MV-4-11 (cell line): ENCODE results near the gene NMNAT2.

ENCODE experiments used
- DNase-seq: peaks from one replicate; lab custom pipeline; 2025; lab: John Stamatoyannopoulos, UW

The NMNAT2 gene

GRCh38 chr1:183237046-183237445, 181.1 kb downstream of the NMNAT2 start:
- DNase-seq: no peak

DNA sequence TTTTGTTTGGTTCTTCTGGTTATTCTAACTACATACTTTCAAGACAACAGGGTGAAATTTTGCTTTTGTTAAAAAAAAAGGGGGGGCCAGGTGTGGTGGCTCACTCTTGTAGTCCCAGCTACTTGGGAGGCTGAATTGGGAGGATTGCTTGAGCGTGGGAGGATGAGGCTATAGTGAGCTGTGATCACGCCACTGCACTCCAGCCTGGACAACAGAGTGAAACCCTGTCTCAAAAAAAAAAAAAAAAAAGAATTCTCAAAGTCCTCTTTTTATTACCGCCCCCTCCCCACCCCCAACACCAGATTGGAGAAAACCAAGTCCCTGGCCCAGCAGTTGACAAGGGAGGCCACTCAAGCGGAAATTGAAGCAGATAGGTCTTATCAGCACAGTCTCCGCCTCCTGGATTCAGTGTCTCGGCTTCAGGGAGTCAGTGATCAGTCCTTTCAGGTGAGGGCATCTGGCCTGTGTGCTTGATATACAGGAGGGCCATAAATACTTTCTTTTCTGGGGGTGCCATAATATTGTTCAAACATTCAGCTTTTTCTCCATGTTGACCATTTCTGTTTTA, 181.9 kb downstream of the NMNAT2 start:
- no peak for DNase-seq

DNA sequence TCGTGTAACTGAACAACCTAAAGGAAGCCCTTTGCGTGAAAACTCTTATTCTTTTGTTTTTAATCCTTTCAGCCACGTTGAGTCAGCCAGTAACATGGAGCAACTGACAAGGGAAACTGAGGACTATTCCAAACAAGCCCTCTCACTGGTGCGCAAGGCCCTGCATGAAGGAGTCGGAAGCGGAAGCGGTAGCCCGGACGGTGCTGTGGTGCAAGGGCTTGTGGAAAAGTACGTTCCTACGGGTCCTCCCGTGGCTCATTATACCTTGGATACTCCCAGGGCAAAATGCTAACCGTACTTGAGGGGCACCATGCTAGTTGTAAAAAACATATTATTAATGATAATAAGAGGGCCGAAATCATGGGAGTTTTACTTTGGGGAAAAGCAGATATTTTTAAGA, 182.7 kb downstream of the NMNAT2 start:
- DNase-seq: no peak

GRCh38 chr1:183234660-183235476, 183.3 kb downstream of the NMNAT2 start:
- DNase-seq: peak; percentile 47

- no peak for DNase-seq
These were observed 185.1 kb downstream of the NMNAT2 start for GRCh38 chr1:183233113-183233512.

DNA sequence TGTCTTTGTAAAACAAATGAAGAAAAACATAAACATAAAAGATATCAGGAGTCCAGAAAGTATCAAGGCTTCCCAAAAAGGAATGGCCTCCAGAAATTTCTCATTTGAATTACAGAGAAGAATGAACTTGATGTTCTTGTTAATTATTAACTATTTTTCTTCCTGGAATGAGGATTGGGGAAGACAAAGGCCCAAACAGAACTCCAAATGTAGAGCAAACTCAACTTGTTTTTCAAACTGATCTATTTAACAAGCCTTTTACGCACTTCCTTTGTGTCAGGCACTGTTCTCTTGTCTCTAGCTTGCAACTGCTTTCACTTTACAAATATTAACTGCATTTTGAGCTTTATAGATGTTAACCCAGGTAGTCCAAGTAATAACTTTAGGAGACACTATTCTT, 186.6 kb downstream of the NMNAT2 start:
- DNase-seq: no peak

DNA sequence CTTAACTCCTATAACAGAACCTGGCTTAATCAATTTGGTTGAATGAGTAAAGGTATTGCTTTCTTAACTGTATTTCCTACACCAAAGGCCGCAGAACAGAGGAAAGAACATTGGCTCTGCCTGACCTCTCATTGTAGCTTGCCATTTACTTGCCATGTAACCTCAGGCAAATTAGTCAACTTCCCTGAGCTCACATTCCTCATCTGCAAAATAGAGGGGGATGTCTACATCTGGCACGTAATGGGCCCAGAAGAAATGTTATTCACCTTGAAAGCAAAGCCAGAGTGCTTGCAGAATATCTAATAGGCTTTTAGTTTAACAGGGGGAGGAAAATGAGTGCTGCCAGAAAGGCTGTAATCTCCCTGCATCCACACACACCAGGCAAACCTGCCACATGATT, 187.8 kb downstream of the NMNAT2 start:
- no peak for DNase-seq

DNA sequence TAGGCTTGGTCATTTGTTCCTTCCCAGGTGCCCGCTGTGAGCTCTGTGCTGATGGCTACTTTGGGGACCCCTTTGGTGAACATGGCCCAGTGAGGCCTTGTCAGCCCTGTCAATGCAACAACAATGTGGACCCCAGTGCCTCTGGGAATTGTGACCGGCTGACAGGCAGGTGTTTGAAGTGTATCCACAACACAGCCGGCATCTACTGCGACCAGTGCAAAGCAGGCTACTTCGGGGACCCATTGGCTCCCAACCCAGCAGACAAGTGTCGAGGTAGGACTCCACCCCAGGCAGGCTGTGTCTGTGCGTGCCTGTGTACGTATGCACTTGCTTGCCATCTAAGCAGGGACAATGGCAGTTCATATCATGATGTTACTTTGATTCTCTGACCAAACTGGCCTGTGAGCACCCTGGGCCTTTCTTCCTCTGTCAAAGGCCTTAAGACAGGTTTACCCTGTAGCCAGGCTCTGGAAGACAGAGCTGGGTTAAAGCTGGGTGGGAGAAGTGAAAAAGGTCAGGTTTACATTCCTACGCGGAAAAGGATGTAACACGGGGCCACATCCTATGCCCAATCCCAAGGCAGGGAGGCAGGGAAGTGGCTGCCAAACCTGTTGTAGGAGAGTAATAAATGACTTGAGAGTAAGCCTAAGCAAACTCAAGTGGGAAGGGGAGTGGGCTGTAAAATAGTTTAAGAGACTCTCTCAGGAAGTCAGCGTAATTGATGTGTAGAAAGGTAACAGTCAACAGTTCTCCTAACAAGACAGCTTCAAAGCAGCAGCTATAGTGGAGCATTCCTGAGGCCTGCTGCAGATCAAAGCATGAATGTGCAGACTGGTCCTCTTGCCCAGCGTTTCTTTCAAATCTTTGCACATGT, 189.6 kb downstream of the NMNAT2 start:
- no peak for DNase-seq

DNA sequence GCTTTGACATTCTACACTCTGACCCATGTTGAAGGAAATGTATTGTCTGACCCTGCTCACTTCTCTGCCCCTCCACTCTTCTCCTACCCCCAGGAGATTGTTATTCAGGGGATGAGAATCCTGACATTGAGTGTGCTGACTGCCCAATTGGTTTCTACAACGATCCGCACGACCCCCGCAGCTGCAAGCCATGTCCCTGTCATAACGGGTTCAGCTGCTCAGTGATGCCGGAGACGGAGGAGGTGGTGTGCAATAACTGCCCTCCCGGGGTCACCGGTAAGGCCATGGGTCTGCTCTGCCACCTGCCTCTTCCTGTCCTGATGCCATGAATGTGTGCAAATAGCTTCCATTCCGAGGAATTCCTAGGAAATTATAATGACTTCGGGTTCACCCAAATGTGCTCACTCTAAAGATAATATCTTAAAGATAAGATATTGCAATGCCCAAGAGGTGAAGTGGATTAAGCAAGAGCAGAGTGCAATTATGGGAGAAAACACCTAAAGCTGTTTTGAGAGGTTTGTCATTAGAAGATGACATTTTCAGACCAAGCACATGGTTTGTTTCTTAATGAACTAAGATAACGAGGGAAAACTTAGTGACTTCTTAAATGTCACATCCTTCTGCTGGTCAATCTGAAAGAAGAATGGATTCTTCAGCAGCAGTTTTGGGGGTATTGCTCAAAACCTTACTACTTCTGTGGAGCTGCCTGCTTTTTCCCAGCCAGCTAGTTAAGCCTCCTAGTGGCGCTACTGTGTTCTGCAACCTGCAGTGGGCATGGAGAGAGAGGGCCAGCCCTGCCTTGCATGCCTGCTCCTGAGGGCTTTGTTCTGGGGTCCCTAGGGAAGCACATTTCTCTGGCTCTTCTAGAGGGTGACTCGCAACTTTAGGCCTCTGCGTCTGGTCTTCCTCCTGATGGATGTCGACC, 190.5 kb downstream of the NMNAT2 start:
- DNase-seq: peak; percentile 41

DNA sequence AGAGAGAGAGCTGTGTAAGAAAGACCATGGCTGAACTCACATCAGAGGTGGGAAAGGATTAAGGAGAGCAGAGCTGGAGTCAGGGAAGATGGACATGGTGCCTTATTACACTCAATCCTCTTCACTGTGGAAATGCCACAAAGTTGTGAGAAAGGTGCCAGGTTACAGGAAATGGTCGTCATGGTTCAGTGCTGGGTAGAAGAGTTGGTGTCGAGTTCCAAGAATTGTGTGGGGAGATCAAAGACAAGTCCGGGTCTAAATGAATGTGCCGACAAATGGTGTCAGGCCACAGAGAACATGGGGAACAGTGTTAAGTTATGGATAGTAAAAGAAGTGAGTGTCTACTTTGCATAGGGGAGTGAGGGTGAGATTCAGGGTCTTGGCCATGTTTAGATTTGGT, 191.2 kb downstream of the NMNAT2 start:
- DNase-seq: no peak

- no peak for DNase-seq
These were observed 191.8 kb downstream of the NMNAT2 start for GRCh38 chr1:183226361-183226760.

GRCh38 chr1:183223467-183223866, 194.7 kb downstream of the NMNAT2 start:
- DNase-seq: no peak

DNA sequence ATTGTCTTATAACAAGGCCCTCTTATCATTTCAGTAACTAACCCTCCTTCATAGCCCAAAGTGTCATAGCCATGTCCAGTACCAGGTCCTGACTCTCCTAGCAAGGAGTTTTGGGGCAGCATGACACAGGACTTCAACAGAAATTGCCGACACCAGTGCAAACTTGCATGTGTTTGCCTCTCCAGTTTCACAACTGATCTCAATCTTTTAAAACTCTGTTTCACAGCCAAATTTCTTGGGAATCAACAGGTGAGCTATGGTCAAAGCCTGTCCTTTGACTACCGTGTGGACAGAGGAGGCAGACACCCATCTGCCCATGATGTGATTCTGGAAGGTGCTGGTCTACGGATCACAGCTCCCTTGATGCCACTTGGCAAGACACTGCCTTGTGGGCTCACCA, 195.3 kb downstream of the NMNAT2 start:
- no peak for DNase-seq

- DNase-seq: no peak
These were observed 198.6 kb downstream of the NMNAT2 start for GRCh38 chr1:183219616-183220009.

GRCh38 chr1:183218971-183219615, 199.1 kb downstream of the NMNAT2 start:
- peak; percentile 9 for DNase-seq

GRCh38 chr1:183218027-183218618, 200.1 kb downstream of the NMNAT2 start:
- no peak for DNase-seq

DNA sequence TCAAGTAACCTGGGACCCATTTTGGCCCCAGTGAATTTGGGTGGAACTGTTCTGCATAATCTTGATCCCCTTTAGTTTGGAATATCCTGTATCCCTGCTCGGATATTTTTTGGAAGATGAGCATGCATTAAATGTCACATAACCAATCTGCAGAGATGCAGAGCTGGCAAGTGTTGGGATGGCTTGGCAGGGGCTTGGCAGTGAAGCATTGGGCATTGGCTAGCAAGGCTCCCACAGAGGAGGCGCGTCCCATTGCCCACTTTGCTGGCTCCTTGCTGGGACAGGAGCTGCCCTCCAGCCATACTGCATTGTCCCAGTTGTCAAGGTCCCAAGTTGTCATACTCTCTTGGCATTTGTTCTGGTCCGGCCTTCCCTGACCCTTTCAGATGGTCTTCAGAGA, 202.2 kb downstream of the NMNAT2 start:
- DNase-seq: no peak

DNA sequence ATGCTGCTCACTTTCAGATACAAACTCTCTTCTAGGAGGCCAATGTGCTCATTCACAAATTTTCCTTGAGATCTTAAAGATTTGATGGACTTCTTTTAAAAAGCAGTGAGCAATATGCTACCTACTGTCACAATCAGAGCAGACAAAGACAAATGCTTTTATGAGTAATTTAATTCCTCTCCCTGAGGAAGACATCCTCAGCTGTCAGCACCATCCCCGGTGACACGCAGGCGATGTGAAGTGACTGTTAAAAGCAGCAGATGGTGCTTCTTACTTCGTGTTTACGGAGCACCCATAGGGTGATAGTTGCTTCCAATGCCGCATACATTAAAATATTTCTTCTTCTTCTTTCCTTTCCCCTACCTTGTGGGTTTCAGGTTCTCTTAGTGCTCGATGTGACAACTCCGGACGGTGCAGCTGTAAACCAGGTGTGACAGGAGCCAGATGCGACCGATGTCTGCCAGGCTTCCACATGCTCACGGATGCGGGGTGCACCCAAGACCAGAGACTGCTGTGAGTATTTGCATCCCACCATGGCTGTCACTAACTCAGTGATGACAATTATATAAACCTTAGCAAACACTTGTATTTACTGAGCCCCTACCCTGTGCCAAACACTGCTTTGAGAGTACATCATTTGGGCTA, 203.0 kb downstream of the NMNAT2 start:
- no peak for DNase-seq

- no peak for DNase-seq
These were observed 203.9 kb downstream of the NMNAT2 start for GRCh38 chr1:183214021-183214970.
